GM12801 (cell line): ENCODE measurements around the gene ADGRL4.

Experiments
- CTCF ChIP-seq: IDR thresholded peaks from one replicate; pipeline ENCODE4 v1.5.1; 2011; ENCODE audit warnings: control low read depth; ENCODE audit not compliant: insufficient read length; ENCODE audit errors: extremely low read depth

The ADGRL4 gene

GRCh38 chr1:78855258-78855657 lies 151.3 kb downstream of the ADGRL4 start:
- no peak for TF ChIP-seq CTCF

- no peak for TF ChIP-seq CTCF
Observed at GRCh38 chr1:78854556-78854955, 152.0 kb downstream of the ADGRL4 start.

- no peak for TF ChIP-seq CTCF
Observed at GRCh38 chr1:78843546-78843945, 163.0 kb downstream of the ADGRL4 start.

GRCh38 chr1:78843111-78843510 lies 163.4 kb downstream of the ADGRL4 start:
- TF ChIP-seq CTCF, result no peak

- no peak for TF ChIP-seq CTCF
Observed at GRCh38 chr1:78840453-78841271, 165.9 kb downstream of the ADGRL4 start.
